Measurements from ENCODE around the gene NUP214.

Gene NUP214

DNA sequence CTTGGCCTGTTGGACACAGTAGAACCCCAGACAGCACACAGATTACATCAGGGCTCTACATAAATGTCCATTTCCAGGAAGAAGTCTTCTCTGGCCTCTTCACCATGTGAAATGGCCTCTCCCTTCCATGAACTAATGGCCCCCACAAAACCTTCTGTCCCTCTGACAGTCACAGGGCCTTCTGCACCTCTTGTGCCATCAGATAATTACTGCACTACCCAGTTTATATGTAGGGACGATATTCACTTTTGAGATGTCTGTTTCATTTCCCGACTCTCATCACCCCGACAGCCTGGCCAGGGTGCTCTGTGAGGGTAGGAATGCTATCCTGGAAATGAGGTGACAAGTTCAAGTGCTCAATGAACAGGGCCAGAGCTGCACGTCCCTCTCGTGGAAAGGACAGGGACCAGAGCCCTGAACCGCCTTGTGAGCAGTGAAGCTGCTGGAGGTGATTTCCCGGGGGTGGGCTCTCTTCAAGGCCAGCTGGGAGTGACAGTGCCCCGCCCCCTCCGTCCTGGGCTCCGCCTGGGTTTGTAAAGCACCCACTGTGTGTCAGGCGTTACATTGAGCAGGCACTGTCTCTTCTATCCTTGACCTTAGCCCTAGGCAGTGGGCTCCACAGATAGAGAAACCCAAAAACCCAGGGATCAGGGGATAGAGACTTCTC is 153.9 kb downstream of the NUP214 start:
- no peak for DNase-seq

DNA sequence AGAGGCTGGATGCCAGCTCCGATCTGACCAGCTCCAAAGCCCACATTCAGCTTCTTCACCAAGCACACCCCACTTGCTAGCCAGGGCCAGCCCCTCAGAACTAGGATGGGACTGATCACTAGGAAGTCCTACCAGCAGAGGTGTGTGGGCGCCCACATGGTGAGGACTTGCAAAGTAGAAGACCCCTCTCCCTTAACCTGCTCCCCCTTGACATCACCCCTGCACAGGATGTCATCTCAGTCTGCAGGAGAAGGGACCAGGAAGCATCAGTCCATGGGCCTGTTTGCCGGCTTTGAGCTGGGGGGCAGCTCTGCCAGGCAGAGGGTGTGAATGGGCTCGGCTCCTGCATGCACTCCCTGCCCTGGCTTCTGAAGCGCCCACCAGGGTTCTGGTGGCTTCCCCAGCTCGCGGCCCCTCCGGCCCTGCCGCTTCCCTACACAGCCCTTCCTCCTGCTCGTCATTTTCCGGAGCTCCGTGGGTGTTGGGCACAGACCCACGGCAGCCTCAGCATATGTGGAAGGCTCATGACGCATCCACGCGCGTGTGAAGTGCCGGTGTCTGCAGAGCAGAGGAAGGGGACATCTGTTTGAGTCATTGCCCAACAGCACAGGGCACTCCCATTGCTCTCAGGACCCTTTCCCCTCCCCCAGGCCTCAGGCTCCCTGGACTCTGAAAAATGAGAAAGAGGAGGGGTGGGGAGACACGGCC is 154.6 kb downstream of the NUP214 start:
- DNase-seq = no peak

DNA sequence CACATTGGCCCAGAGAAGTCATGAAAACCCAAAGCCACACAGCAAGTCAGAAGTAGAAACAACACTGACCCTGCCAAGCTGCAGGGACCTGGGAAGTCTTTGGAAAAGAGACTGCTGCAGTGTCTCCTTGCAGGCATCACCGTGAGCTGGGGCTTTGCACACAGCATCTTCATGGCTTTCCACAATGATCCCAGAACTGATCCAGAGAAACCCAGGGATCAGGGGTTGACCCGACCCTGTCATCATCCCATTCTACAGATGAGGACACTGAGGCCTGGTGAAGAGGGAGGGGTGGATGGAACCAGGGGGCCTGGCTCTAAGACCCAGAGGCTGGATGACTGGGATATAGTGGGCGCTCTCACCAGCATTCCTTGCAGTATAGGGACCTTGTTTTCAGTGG is 155.3 kb downstream of the NUP214 start:
- no peak for DNase-seq

DNA sequence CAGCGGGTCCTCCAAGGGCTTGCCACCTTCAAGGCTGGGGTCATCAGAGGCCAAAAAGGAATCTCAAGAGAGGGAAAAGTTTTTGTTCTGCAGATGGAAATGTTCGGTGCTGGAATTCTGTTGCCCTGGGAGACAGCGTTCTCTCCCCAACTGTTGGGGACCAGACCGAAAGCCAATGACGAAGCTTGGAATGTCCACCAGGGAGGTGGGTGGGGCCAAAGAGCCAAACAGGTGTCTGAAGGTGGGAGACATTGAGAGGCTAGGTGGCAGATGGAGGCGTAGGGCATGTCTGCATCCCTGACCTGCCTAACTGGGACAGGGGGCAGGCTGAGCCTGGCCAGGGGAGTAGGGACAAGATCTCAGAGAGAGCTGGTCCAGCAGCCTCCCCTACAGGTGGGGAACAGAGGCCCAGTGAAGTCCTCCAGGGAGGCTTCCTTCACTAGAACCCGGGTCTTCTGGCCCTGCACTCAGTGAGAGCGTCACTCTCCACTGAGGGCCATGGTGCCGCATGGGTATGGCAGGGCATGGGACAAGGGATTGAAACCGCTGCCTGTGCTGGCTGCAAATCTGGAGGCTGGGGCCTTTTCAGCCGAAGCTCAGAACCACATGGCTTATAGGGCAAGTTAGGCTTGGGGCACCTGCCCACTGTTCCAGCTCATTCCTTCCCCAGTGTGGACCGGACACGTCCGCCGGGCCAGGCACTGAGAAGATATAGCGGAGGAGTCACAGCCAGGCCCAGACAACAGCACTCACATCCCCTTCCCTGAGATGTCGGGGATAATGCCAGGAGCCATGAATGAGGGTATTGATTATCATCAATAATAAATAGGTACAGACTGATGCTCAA is 156.0 kb downstream of the NUP214 start:
- no peak for DNase-seq

DNA sequence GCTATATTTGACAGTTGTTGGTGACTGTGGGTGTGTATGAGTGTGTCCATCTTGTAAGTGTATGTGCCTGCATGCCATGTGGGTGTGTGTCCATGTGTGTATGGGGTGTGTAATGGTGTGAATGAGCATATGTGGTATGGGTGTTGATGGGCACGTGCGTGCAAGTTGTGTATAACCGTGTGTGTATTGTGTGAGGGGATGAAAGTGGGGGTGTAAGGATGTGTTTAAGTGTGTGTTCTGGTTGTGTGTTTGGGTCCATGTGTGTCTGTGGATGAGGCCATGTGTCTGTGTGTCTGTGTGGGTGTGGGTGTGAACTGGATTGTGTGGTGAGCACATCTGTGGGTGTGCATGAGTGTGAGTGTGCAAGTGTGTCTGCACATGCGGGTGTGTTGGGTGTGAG is 156.8 kb downstream of the NUP214 start:
- DNase-seq = no peak

DNA sequence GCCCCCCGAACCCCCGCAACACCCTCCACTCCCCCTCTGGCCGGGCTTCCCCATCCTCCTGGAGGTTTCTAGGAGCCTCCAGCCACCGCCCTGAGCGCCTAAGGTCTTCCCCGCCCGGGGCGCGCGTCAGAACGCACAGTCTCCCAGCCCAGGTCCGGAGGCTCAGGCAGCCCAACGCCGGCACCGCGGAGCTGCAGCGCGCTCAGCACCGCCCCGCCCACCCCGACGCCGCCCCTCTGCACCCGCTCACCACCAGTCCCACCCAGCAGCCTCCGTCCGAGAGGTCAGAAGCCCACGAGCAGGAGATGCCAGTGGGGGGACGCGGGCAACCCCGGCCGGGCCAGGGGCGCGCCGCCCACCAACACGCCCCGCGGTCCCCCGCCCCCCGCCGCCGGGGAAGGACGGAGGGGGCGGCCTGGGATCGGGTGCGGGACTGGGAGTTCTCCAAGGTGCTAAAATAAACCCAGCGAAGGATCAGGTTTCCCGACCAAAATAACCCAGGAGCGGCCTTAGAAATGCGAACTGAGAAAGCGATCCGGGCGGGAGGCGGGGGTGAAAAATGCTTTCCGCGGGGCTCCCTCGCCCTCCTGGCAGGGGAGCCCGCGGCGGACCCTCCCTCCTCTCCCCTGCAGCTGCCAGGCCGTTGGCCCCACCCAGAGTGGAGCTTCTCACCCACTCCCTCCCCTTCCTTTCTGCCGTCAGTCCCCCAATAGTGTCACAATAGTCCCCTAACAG is 157.5 kb downstream of the NUP214 start:
- no peak for DNase-seq
